Measurements from ENCODE around the gene PRR20D.

The PRR20D gene

GRCh38 chr13:57191667-57192066 is 31.2 kb downstream of the PRR20D start:
- TF ChIP-seq ZFX (IDR thresholded peaks at IDR 0.05) (no peak), CTCF (conservative IDR thresholded peaks at IDR 0.05) (no peak)

GRCh38 chr13:57212989-57213388 is 52.6 kb downstream of the PRR20D start:
- H3K27ac ChIP-seq: no peak overlapping the region
- TF ChIP-seq CTCF (conservative IDR thresholded peaks at IDR 0.05) (no peak), ZFX (IDR thresholded peaks at IDR 0.05) (no peak)

More at GRCh38 chr13:57191667-57192066, 31.2 kb downstream of the PRR20D start:
- H3K27ac ChIP-seq: no peak overlapping the region
